Right kidney (tissue), 1 donor: ENCODE results near the gene TRRAP.

Experiments
- DNase-seq: peaks from one replicate; pipeline ENCODE4 v3.0.0-alpha.2; 2016

The TRRAP gene

DNA sequence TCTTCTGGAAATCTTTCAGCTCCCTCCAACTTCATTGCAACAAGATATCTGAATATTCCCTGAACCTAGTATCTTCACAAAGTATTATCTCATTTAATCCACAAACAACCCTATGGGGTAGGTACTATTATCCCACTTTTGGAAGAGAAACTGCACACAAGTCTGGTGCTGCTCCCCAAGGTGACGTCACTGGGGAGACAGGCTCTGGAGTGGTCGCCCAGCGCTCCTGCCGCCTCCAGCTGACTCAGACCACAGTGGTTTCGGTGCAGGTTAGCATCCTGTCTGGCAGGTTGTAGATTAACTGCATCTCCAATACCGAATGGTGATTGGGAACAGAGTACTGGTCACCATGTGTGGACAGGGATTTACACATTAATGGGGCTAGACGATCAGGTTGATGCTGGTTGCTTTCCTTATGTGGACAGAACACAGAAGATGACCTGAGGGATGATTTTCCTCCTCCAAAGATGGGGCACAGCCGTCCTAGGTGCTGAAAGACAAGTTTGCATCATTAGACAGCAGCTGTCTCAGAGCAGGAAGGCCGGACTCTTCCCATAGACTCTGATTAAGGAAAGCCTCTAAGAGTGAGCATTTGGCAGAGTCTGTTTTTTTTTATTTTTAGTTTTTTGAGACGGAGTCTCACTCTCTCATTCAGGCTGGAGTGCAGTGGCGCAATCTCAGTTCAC lies 128.6 kb downstream of the TRRAP start:
- DNase-seq, result no peak

DNA sequence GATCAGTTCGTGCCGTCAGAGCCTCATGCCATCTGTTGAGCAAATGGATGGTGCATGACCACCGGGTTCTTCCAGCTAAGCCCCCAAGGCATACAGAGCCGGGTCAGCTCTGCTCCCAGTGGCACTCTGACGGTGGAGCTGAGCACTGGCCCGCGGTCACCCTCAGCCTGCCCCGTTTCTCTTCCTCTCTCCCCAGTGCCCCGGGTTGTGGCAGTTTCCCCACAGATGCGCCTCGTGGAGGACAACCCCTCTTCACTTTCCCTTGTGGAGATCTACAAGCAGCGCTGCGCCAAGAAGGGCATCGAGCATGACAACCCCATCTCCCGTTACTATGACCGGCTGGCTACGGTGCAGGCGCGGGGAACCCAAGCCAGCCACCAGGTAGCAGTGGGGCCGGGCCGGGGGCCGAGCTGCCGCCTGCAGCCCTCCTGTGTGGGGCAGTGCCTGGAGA lies 129.9 kb downstream of the TRRAP start:
- DNase-seq, result no peak

DNA sequence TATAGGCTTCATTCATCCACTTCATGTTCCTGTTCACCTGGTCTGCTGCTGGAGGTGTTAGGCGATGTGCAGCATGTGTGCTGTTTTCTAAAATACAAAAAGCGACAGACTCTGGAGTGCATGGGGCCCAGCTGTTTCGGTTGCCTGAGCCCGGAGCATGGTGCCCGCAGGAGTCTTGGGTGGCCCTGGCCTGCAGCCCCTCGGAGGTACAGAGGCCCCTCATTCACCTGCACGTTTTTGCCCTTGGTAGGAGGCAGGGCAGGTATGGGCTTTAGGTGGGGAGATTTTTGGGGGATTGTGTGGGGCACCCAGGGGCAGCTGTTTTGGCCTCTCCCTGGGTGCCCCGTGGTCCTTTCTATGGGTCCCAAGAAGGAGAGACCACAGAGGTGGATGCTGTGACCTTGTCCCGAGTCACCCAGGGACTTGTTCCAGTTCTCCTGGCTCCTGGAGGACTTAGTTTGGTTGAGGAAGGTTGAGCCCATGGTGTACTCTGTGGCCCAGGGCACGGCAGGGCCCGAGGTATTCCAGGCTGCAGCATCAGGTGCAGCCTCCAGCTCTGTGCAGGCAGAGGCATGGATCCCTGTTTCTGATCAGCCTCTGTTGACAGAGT lies 130.7 kb downstream of the TRRAP start:
- no peak for DNase-seq

DNA sequence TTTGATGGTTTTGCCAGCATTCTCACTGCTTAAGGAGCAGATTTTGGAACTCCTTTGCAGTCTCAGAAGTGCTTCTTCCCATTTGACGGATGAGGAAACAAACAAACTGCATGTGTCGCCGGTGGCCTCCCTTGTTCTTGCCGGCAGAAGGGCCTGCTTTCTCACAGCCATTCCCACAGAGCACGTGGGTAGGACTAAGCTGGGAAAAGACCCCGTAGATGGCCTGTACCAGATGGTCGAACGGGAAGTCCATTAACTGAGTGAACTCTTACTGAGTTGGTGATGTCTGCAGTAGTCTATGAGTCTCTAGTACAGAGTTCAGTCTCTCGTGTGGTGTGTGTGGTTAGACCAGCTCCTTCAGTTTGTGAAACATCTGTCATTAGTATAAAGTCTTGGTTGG lies 131.9 kb downstream of the TRRAP start:
- DNase-seq, result no peak

DNA sequence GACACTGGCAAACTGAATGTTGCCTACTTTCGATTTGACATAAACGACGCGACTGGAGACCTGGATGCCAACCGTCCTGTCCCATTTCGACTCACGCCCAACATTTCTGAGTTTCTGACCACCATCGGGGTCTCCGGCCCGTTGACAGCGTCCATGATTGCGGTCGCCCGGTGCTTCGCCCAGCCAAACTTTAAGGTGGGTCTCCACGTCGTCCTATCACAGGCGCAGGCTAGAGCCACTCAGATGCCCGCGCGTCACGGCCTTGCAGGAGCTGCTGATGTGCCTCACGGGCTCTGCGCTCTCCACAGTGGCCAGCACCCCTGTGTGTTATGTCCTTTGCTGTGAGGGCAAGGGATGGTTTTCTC lies 133.0 kb downstream of the TRRAP start:
- no peak for DNase-seq

DNA sequence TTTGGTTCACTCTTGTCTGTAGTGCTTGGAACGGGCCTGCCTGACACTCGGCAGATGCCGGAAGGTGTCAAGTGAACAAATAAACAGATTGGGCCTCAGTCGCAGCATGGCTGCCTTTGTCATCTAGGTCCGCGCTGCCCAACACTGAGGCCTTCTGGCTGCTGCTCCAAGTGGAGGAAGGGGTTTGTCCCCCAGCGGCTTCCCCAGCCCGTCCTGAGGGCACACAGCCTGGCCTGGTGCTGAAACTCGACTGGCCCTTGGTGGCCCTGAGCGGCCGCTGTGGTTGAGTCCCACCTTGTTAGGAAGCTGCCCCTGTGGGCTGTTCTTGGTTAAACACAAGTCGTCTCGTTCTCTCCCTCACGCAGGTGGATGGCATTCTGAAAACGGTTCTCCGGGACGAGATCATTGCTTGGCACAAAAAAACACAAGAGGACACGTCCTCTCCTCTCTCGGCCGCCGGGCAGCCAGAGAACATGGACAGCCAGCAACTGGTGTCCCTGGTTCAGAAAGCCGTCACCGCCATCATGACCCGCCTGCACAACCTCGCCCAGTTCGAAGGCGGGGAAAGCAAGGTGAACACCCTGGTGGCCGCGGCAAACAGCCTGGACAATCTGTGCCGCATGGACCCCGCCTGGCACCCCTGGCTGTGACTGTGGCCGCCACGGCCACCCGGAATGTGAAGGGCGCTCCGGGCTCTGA lies 133.5 kb downstream of the TRRAP start:
- no peak for DNase-seq

DNA sequence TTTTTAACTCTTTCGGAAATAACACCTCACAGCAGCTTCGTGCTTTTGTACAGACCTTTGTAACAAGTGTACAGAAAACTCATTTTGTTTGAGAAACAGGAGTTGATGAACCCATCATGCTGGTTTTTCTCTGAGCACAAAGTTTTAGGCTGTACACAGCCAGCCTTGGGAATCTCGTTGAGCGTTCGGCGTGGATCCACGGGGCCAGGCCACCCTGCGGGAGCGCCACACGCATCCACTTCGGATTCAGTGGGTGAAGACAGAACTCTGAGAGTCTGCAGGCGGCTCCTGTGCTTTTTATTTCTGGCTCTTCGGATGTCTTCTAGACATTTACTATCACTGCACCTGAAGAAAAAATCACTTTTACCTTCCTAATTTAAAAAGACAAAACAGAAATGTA lies 134.4 kb downstream of the TRRAP start:
- no peak for DNase-seq

DNA sequence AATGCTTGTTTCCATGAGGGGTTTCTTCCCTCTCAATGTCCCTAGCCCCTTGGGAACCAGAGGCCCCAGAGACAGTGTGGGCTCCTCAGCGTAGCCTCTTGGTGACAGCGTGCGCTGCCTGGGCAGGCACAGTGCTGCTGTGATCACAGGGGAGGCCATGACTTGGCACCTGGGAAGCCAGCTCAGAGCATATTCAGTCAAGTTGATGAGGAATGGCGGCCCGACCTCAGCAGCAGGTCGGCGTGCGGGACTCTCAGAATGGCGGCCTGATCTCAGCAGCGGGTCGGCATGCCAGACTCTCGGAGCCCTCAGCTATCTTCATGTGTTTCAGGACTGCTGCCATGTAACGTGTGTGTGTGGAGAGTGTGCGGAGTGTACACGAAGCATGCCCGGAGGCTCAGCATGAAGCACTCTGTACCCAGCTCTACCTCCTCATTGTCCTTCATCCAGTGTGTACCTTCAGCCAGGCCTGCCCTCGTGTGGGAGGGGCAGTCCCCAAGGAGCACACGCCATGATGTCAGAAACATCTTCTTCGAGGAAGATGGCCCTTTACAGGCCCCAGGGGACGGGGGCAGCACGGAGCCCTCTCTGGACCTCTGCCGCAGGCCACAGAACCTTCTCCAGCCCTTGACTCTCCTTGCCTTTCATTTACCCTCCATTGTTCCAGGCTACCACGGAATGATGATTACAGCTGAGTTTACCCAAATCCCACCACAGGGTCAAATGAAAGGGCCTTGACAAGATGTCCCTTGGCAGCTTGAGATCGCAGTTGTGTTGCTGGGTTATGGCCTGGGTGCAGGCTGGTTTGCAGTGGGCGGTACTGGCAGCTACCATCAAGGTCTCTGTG lies 135.2 kb downstream of the TRRAP start:
- no peak for DNase-seq

DNA sequence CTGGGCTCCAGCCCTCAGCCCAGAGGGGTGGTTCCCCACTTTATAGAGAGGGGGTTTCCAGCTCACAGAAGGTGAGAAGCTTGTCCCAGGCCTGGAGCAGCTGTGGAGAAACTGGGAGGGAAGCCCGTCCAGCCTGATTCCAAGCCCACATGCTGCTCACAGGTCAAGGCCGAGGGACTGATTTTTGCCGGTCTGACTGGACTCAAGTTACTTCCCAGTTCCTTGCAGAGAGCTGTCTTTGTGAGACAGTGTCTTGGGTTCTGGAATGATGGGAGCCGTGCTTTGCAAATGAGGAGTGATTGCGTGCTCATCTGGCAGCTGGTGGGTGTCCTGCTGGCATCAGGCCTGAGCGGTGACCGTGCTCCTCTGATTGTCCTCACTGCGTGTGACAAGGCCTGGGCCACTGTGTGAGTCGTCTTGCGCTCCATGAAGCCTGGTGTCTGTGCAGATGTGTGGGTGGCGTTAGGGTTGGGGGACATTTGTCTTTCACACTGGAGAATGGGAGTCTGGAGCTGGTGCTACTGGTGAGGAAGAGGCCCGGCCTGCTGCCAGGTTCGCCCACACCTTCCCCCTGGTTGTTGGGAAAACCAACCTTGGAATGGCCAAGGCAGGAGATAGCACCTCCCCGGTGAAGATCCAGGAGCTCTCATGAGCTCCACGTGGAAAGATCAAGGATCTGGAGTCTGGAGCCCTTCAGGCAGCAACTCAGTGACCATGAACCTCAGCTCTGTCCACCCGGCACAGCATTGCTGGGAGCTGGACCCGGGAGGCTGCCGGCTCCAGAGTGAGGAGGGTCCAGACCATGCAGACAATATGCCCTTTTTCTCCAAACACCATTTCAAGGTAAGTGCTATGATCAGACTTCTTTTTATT lies 136.0 kb downstream of the TRRAP start:
- no peak for DNase-seq

DNA sequence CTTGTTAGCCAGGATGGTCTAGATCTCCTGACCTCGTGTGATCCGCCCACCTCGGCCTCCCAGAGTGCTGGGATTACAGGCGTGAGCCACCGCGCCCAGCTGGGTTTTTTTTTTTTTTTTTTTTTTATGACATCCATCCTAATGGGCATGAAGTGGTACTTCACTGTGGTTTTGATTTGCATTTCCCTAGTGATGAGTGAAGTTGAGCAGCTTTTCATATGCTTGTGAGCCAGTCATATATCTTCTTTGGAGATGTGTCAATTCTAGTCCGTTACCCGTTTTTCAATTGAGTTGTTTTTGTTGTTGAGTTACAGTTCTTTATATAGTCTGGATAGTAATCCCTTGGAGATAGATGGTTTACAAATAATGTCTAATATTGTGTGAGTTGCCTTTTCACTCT lies 137.9 kb downstream of the TRRAP start:
- no peak for DNase-seq

DNA sequence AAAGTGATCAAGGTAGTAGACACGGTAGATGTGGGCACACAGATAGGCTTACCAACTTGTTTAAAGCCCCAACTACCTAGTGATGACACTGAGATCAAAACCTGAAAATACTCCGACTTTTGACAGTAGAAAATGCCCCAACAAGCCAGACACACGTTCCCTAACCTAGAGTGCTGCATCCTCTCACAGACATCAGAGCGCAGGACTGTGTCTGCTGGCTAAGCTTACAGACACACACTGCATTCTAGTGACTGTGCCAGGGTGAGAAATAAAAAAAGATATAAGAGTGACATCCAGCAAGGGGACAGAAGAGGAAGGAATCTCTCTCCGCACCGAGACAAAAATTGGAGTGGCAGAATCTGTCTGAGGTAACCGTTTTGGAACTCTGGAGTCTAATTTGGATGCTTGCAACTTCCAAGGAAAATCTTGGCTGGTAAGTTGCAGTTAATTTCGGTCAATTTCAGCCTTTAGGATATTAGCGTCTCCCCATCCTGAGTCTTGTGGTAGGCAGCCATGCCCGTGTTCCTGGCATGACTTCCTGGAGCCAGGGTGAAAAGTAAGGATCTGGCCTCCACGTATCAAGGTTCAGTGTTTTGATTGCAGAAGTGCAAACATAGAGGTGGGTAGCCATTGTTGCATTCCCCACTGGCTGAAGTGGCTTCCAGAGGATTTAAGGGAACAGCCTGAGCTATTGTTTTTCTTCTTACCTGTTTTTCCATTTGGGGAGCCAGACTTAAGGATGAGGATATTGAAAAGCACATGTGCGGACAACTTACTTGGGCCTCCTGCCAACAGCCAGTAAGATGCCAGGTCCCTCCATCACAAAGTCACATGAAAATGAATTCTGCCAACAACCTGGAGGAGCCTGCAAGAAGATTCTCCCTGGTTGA lies 141.4 kb downstream of the TRRAP start:
- no peak for DNase-seq

DNA sequence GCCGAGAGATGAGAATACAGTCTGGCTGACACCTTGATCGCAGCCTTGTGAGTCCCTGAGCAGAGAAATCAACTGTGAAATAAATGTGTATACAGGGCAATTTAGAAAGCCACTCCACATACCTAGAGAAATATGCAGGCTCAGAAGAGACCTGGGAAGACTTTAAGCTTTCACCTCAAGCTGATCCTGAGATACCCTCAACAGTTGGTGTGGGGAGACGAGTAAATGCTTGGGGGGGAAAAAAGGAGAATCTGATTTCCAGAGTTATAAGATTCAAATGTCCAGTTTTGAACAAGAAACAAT lies 142.0 kb downstream of the TRRAP start:
- no peak for DNase-seq

DNA sequence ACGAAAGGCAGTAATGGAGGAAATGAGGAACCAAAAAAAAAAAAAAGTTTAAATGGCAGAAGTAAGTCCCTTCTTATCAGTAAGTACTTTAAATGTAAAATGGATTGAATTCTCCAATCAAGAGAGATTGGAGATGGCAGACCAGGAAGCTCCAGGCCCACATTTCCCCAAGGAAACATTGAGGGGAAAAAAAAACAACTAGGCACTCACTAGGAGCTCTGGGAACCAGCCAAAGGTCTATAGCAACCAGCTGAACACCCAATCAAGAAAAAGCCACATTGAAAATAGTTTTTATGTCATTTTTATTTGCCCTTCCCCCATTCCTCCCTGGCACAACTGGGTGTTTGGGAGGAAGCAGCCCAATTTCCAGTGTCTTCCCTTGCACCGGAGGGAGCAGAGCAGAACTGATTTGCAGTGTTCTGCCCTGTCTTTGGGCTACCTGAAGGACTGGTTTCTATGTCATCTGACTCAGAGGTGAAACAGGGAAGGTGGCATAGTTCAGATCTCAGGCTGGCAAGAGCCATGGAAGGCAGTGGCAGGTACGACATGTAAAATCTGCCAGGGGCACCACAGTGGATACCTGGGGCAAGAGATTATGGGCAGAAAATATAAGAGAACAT lies 143.7 kb downstream of the TRRAP start:
- DNase-seq, result no peak

DNA sequence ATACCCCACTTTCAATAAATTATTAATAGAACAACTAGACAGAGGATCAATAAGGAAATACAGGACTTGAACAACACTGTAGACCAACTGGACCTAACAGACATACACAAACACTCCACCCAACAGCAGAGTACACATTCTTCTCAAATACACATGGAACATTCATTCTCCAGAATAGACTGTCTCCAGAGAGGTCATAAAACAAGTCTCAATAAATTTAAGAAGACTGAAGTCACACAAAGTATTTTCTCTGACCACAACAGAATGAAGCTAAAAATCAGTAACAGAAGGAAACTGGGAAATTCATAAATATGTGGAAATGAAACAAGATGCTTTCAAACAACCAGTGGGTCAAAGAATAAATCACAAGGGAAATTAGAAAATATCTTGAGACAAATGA lies 145.7 kb downstream of the TRRAP start:
- DNase-seq, result no peak

DNA sequence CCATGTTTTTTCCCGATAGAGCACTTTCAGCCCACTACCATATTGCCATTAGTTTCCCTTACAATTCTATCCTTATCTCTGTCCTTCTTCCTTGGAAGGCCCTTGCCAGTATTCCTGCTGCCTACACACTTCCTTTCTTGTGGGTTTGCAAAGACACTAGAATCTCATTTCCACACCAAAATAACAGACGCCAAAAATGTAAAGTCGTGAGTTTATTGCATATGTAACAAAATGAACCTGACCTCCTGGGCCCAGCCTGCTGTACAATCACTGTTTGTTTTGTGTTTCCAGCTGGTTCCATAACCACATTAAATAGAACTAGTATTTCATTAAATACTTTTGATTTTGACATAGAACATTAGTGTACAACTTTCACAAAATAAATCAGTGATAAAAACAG lies 148.9 kb downstream of the TRRAP start:
- no peak for DNase-seq

DNA sequence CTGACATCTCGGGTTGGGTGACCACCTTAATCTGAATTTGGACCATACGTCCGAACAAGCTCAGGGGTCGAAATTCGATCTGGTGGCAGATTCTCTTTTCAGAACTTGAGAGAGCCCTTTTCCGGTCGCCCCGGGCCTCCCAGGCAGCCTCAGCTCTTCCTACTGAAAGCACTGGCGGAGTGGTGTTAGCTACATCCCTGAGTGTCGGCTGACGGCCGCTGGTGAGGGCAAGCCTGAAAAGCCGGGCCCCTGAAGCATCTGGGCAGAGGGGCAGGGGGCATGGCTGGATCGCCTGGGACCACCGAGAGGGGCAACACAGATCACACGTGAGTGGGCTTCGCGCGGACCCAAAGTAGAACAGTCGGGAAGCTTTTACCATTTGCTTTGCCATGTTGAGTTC lies 149.5 kb downstream of the TRRAP start:
- no peak for DNase-seq

DNA sequence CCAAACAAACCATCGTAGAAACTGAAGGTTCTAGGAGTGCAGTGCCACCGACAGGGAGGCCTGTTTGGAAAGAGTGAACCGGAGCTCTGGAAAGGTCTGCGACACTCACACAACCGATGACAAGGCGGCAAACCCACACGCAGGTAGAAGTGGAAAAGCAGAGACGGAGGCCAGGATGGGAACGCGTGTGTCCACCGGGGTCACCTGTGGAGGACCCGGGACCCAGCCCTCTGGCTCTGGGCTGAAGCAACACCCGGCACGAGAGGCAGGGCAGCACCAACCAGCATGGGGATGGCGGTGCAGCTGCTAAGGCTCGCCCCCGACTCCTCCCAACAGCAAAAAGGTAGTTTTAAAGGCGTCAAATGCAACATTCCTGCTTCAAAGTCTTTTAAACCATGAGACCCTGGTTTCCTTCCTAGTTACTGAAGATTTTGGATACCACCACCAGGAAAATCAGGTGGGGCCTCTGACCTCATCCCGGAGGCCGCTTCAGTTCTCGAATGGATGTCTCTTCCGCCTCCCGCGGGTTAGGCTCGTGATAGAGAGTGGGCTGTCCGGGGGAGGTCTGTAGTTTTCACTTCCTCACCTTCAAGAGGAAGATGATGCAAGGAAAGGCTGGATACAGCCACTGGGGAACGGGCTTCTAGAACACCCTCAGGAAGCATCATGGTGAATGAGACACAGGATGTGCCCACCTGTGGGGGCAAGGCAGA lies 150.1 kb downstream of the TRRAP start:
- no peak for DNase-seq

DNA sequence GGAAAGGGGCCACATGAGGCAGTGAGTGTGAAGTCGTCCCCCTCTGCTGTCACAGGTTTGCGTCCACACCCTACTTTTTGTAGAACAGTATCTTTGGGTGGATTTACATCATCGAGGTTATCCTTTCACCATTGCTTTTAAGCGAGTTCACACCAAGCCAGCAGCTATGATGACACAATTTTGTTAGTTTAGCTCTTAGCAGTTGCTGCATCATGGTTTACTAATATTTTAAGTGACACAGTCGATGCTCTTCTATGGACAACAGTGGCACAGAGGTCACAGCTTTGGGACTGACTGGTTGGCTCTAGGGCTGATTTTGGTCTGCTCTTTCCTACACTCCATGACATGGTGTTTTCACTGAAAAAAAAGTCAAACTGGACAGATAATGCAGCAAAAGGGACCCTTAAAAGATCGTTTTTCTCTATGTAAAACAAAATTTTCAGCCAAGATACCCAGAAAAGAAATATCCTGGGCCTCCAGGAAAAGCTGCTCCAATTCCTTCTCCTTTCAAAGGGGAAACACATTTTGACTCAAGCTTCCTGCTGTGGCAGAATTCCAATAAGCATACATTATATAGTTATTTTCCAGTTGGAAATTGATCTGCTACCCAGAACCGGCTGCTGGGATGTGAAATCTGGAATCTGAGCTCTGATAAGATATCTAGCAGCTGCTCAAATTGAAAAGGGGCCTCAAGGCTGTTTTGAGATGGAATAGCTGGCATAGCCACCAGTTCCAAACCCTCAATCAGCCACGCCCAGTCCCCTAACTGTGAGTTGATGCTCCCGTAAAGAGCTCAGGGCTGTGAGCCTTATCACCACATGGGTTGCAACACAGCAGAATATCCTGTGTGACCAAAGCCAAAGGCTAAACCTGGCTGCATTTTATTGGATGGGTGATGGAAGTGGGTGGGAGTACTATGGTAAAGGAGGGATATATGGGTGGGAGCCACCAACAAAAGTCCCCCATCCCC lies 151.4 kb downstream of the TRRAP start:
- DNase-seq, result no peak

DNA sequence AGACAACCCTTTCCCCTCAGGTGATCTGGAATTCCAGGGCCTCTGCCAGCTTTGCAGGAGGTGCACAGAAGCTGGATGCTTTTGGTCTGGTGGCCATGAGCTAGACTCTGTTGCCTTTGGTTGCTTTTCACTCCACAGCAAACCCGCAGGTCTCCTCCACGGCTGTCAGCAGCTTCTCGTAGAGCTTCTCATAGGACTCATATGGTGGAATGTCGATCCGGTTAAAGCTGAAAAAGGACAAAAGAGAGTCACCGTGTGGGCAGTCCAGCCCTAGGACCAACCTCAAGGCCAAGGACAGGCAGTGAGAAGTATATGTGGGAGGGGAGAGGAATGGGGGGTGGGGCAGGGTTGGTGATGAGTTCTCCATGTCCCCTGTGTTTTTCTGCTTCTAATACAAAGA lies 152.1 kb downstream of the TRRAP start:
- no peak for DNase-seq
